CD4-positive, CD25-positive, alpha-beta regulatory T cell (primary cell): Measurements from ENCODE around the gene NPDC1. TPM values are rescaled to one million over a fixed set of nuclear protein-coding genes. Genes with fewer than 3 reads are reported as not detected.
A peak's percentile ranks its signal among the peaks of the same experiment; 100 is the strongest.

Experiments used
- ATAC-seq, 2 donors: fragments of 150-1000 bp; cut with Tn5 transposase; one replicate each; pipeline ENCODE4 v1.10.0; 2021; ENCODE audit warnings: low read depth in 2 of 2, moderate number of reproducible peaks in 2 of 2, moderate library complexity in 1 of 2
- DNase-seq, 3 donors: peaks; one replicate each; pipeline versions ENCODE4 v3.0.0 to v3.0.0-alpha.2; 2012 to 2022; ENCODE audit warnings: mixed read lengths in 1 of 3
- H3K27ac ChIP-seq: one replicate; pipeline ENCODE4 v1.7.0; 2013; ENCODE audit warnings: mild to moderate bottlenecking, low read length; ENCODE audit not compliant: insufficient read depth, poor library complexity, severe bottlenecking
- H3K27me3 ChIP-seq: one replicate; pipeline ENCODE4 v1.7.0; 2013; ENCODE audit warnings: low read length; ENCODE audit not compliant: control insufficient read depth, insufficient read depth
- H3K36me3 ChIP-seq: one replicate; pipeline ENCODE4 v1.7.0; 2013; ENCODE audit warnings: mild to moderate bottlenecking, low read length, moderate library complexity; ENCODE audit not compliant: control insufficient read depth, insufficient read depth
- H3K4me1 ChIP-seq: 2 replicates; pipeline ENCODE4 v1.7.0; 2013; ENCODE audit warnings: mild to moderate bottlenecking, low read length; ENCODE audit not compliant: insufficient read depth, control insufficient read depth, poor library complexity, severe bottlenecking
- H3K4me3 ChIP-seq: one replicate; pipeline ENCODE4 v1.7.0; 2013; ENCODE audit warnings: low read depth, mild to moderate bottlenecking, low read length, moderate library complexity
- H3K9me3 ChIP-seq, 2 experiments: 1 replicate in 1 of 2; 2 replicates in 1 of 2; pipeline ENCODE4 v1.7.0; 2013; ENCODE audit warnings: low read length in 2 of 2, mild to moderate bottlenecking in 1 of 2, moderate library complexity in 1 of 2; ENCODE audit not compliant: control insufficient read depth in 2 of 2
- H3K27ac Mint-ChIP-seq, 3 donors: one replicate each; pipeline ENCODE4 v1.8.0; 2020 to 2022; ENCODE audit warnings: mild to moderate bottlenecking in 3 of 3, mixed read lengths in 3 of 3, moderate library complexity in 2 of 3
- H3K27me3 Mint-ChIP-seq: one replicate; pipeline ENCODE4 v1.8.0; 2022; ENCODE audit warnings: mild to moderate bottlenecking, mixed read lengths
- H3K36me3 Mint-ChIP-seq: one replicate; pipeline ENCODE4 v1.8.0; 2020; ENCODE audit warnings: mixed read lengths
- H3K4me1 Mint-ChIP-seq, 4 donors: one replicate each; pipeline ENCODE4 v1.8.0; 2020 to 2022; ENCODE audit warnings: mixed read lengths in 4 of 4, mild to moderate bottlenecking in 1 of 4
- H3K4me3 Mint-ChIP-seq, 4 donors: one replicate each; pipeline ENCODE4 v1.8.0; 2020 to 2022; ENCODE audit warnings: mild to moderate bottlenecking in 4 of 4, mixed read lengths in 4 of 4, moderate library complexity in 3 of 4
- H3K9me3 Mint-ChIP-seq, 7 donors: one replicate each; pipeline ENCODE4 v1.8.0; 2020 to 2022; ENCODE audit warnings: mixed read lengths in 7 of 7, mild to moderate bottlenecking in 3 of 7, moderate library complexity in 2 of 7
- polyA plus RNA-seq, 4 donors: library from polyadenylated mRNA; unstranded; fragments of 300-500 nt; fragmentation: Illumina TruSeq; gene quantifications; one replicate each; pipeline ENCODE4 v1.2.3, GENCODE V29; 2021
- total RNA-seq: library from RNA; stranded (reverse); gene quantifications from one replicate; pipeline ENCODE4 v1.2.3, GENCODE V29; 2022

NPDC1 gene
- total and polyA plus RNA-seq, 5 donors from 2014 or later, result 4.2 to 106 (median 12.1) TPM

- Mint-ChIP-seq H3K36me3 (no peaks in the 10 kb centered on the region), H3K9me3 (no peaks in the 10 kb centered on the region), H3K4me3 (peak overlapping the region in 1 of 4 donors; percentile 29), H3K27ac (no peak overlapping the region), H3K27me3 (peaks cover 13% of the 10 kb centered on the region), H3K4me1 (peaks cover 0 to 4% (median 0%) of the 10 kb centered on the region in 4 donors)
- Histone ChIP-seq H3K4me1 (peaks cover 18% of the 10 kb centered on the region), H3K27me3 (peaks cover 1% of the 10 kb centered on the region), H3K36me3 (no peaks in the 10 kb centered on the region), H3K4me3 (no peak overlapping the region), H3K9me3 (no peaks in the 10 kb centered on the region), H3K27ac (no peak overlapping the region)
- DNase-seq, result no peak
- no peak for ATAC-seq
Measured at GRCh38 chr9:137057545-137057944, 11.6 kb upstream of the NPDC1 start.

- Mint-ChIP-seq H3K4me3 (no peak overlapping the region), H3K4me1 (peaks cover 0 to 4% (median 0%) of the 10 kb centered on the region in 4 donors), H3K27me3 (peaks cover 14% of the 10 kb centered on the region), H3K27ac (no peak overlapping the region), H3K9me3 (no peaks in the 10 kb centered on the region), H3K36me3 (no peaks in the 10 kb centered on the region)
- peaks cover 18% of the 10 kb centered on the region for H3K4me1 ChIP-seq
- H3K9me3 ChIP-seq, result no peaks in the 10 kb centered on the region
- ATAC-seq (no peak), DNase-seq (no peak)
- no peak overlapping the region for H3K27ac ChIP-seq
- no peaks in the 10 kb centered on the region for H3K36me3 ChIP-seq
- H3K27me3 ChIP-seq, result peaks cover 3% of the 10 kb centered on the region
- no peak overlapping the region for H3K4me3 ChIP-seq
Measured at GRCh38 chr9:137056739-137057415, 10.9 kb upstream of the NPDC1 start.

GRCh38 chr9:137055385-137056364, 9.7 kb upstream of the NPDC1 start:
- no peak overlapping the region for H3K27ac Mint-ChIP-seq
- peak overlapping the region in 1 of 4 donors; percentile 15 for H3K4me3 Mint-ChIP-seq
- H3K9me3 ChIP-seq, result no peaks in the 10 kb centered on the region
- H3K27me3 ChIP-seq, result peaks cover 3% of the 10 kb centered on the region
- no peak overlapping the region for H3K4me3 ChIP-seq
- peaks cover 0 to 4% (median 0%) of the 10 kb centered on the region in 4 donors for H3K4me1 Mint-ChIP-seq
- peaks cover 18% of the 10 kb centered on the region for H3K4me1 ChIP-seq
- H3K36me3 ChIP-seq, result no peaks in the 10 kb centered on the region
- no peak for ATAC-seq
- H3K36me3 Mint-ChIP-seq, result no peaks in the 10 kb centered on the region
- peaks cover 23% of the 10 kb centered on the region for H3K27me3 Mint-ChIP-seq
- no peak overlapping the region for H3K27ac ChIP-seq
- H3K9me3 Mint-ChIP-seq, result no peaks in the 10 kb centered on the region
- no peak for DNase-seq

GRCh38 chr9:137054932-137055384, 9.0 kb upstream of the NPDC1 start:
- H3K9me3 Mint-ChIP-seq, result no peaks in the 10 kb centered on the region
- H3K4me1 ChIP-seq, result peaks cover 18% of the 10 kb centered on the region

DNA sequence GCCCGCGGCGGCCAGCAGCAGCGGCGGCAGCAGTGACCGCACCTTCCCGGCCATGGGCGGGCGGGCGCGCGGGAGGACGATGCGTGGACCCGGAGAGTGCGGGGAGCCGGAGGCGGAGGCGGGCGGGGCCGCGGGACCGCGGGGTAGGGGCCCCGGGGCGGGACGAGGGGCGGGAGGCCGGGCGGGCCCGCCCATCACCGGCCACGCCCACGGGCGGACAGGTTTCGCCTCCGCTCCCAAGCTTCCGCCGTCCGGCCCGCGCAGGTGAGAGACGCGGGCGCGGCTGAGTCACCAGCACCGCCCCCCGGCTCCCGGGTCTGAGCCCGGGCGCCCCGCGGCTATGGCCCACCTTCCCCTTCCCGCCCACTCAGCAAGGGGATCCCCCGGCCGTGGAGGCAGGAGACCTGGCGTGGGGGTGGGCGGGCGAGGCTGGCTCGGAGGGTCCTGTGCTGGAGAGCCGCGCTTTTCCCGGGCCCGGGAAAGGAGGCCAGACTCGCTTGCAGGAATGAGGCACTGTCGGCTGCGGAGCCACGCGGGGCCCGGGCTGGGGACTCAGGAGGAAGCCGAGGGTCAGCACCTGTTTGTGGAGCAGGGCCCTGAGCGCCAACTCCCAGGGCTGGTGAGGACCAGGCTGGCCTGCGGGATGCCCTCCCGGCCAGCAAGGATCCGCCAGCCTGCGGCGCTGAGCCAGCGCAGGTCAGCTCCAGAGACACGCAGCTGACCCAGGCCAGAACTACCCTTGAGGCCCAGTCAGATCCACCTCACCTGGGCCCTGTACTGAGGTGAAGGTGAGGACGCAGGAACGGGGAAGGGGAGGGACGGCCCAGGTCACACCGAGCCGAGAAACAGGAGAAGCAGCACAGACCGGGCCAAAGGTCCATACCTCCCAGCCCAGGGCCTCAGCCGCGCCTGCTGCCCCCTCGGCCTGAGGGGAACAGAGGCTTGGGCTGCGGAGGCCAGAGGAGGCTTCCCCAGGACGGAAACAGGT, 8.3 kb upstream of the NPDC1 start, which contains the start of gene ENTPD2:
Gene ENTPD2 (minus strand): TSS at position 118 of the 988 bp plus-strand sequence. CDS start 64 bp downstream, at position 54.
- H3K36me3 ChIP-seq, result no peaks in the 10 kb centered on the region
- peak within 1 kb of the TSS in 1 of 4 donors; percentile 27 for H3K4me3 Mint-ChIP-seq
- DNase-seq, result peak in 2 of 3 donors; percentile 44 to 46
- no peak within 1 kb of the TSS for H3K27ac ChIP-seq
- peaks cover 32% of the 10 kb centered on the region for H3K27me3 Mint-ChIP-seq
- H3K4me1 Mint-ChIP-seq, result peaks cover 0 to 4% (median 0%) of the 10 kb centered on the region in 4 donors
- no peaks in the 10 kb centered on the region for H3K9me3 ChIP-seq
- H3K9me3 Mint-ChIP-seq, result peaks cover 0 to 2% (median 0%) of the 10 kb centered on the region in 7 donors
- no peak within 1 kb of the TSS for H3K4me3 ChIP-seq
- peak within 1 kb of the TSS in 1 of 3 donors; percentile 32 for H3K27ac Mint-ChIP-seq
- peaks cover 18% of the 10 kb centered on the region for H3K4me1 ChIP-seq
- H3K36me3 Mint-ChIP-seq, result no peaks in the 10 kb centered on the region
- ATAC-seq, result peak; percentile 40 to 57
- H3K27me3 ChIP-seq, result peaks cover 3% of the 10 kb centered on the region

More at GRCh38 chr9:137054932-137055384, 9.0 kb upstream of the NPDC1 start:
- Histone ChIP-seq H3K9me3 (no peaks in the 10 kb centered on the region), H3K36me3 (no peaks in the 10 kb centered on the region), H3K27me3 (peaks cover 3% of the 10 kb centered on the region), H3K4me3 (no peak overlapping the region), H3K27ac (no peak overlapping the region)
- Mint-ChIP-seq H3K27me3 (peaks cover 27% of the 10 kb centered on the region), H3K27ac (peak overlapping the region in 1 of 3 donors; percentile 32), H3K4me1 (peaks cover 0 to 4% (median 0%) of the 10 kb centered on the region in 4 donors), H3K4me3 (no peak overlapping the region), H3K36me3 (no peaks in the 10 kb centered on the region)
- no peak for ATAC-seq
- no peak for DNase-seq

GRCh38 chr9:137052998-137053943, 7.3 kb upstream of the NPDC1 start:
- Histone ChIP-seq H3K9me3 (no peaks in the 10 kb centered on the region), H3K27ac (no peak overlapping the region), H3K4me3 (no peak overlapping the region), H3K4me1 (peaks cover 18% of the 10 kb centered on the region), H3K36me3 (no peaks in the 10 kb centered on the region), H3K27me3 (peaks cover 3% of the 10 kb centered on the region)
- Mint-ChIP-seq H3K36me3 (no peaks in the 10 kb centered on the region), H3K27me3 (peaks cover 32% of the 10 kb centered on the region), H3K4me1 (peaks cover 0 to 4% (median 0%) of the 10 kb centered on the region in 4 donors), H3K9me3 (peaks cover 0 to 2% (median 0%) of the 10 kb centered on the region in 7 donors), H3K4me3 (peak overlapping the region in 1 of 4 donors; percentile 27), H3K27ac (no peak overlapping the region)
- ATAC-seq, result peak; percentile 13 to 14
- no peak for DNase-seq
